ENCODE data around the gene ADGRG3.

DNA sequence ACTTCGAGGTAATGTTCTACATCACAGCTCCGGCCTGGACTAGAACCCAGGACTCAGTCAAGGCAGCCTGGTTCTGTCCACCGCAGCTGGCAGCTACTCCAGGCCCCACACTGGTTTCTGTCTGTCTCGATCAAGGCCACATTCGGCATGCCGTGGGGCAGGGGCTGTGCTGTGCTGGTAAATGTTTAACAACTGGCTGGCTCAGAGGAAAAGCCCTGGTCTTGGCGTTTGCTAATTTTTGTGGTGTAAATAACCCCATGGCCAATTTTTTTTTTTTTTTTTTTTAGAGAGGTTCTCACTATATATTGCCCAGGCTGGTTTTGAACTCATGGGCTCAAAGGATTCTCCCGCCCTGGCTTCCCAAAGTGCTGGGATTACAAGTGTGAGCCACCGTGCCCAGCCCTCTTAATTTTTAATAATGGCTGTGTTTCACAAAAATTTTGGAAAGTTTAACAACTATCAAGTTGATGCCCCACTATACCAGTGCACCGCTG is 26.2 kb downstream of the ADGRG3 start:
- TF ChIP-seq EZH2phosphoT487 (IDR thresholded peaks at IDR 0.05; ENCODE audit: borderline replicate concordance, low read length), result no peak
- TF ChIP-seq, protein P1, sequence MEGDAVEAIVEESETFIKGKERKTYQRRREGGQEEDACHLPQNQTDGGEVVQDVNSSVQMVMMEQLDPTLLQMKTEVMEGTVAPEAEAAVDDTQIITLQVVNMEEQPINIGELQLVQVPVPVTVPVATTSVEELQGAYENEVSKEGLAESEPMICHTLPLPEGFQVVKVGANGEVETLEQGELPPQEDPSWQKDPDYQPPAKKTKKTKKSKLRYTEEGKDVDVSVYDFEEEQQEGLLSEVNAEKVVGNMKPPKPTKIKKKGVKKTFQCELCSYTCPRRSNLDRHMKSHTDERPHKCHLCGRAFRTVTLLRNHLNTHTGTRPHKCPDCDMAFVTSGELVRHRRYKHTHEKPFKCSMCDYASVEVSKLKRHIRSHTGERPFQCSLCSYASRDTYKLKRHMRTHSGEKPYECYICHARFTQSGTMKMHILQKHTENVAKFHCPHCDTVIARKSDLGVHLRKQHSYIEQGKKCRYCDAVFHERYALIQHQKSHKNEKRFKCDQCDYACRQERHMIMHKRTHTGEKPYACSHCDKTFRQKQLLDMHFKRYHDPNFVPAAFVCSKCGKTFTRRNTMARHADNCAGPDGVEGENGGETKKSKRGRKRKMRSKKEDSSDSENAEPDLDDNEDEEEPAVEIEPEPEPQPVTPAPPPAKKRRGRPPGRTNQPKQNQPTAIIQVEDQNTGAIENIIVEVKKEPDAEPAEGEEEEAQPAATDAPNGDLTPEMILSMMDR (IDR thresholded peaks at IDR 0.05; ENCODE audit: low read depth, low read length, poor library complexity, severe bottlenecking), result no peak

All from DOHH2 (cell line).